K562 (cell line): Measurements from ENCODE around the gene BNIP3. TPM values are rescaled to one million over a fixed set of nuclear protein-coding genes. Genes with fewer than 3 reads are reported as not detected.
A peak's percentile ranks its signal among the peaks of the same experiment; 100 is the strongest.

ENCODE experiments used
- ATAC-seq: fragments of 200-7000 bp; cut with Tn5 transposase; 3 replicates; pipeline ENCODE4 v1.9.1; 2020; ENCODE audit warnings: moderate library complexity
- BruUV-seq: library from RNA; stranded (reverse); fragments of 400-500 nt; replicated peaks from 2 replicates; lab custom pipeline; 2021; lab: Mats Ljungman, UMichigan
- CTCF ChIA-PET: fragments of 300-600 bp; formaldehyde crosslinking; extraction: SDS; loops from one replicate; lab custom pipeline; 2021; ENCODE audit warnings: low intra/inter-chr PET ratio; lab: Yijun Ruan, JAX
- POLR2A ChIA-PET: fragments of 300-600, 350-650 bp; sonication (Branson Sonifier 250); formaldehyde crosslinking; extraction: SDS; loops from one replicate; lab custom pipeline; 2021; ENCODE audit warnings: antibody characterized with exemption, inconsistent platforms; lab: Yijun Ruan, JAX
- DNase-seq, 4 experiments: peaks; one replicate each; pipeline versions ENCODE4 v3.0.0 to v3.0.0-alpha.2; 2011 to 2018; ENCODE audit warnings: low spot score in 3 of 4, mixed read lengths in 3 of 4; ENCODE audit errors: extremely low read depth in 1 of 4
- FAIRE-seq: peaks from 2 replicates; lab custom pipeline; 2011; peaks lifted over from hg19 to GRCh38; lab: Jason Lieb, UNC
- H2AFZ ChIP-seq: 2 replicates; pipeline ENCODE4 v1.6.0; 2011; ENCODE audit warnings: low read depth, low read length, control low read depth, inconsistent platforms
- H3K27ac ChIP-seq: fragments of 200-600 bp; 3 replicates; pipeline ENCODE4 v1.8.0; 2011; ENCODE audit warnings: low read depth, mild to moderate bottlenecking, control low read depth, inconsistent platforms, low read length, moderate library complexity, mixed read lengths; ENCODE audit errors: extremely low read depth
- H3K27me3 ChIP-seq, 2 experiments: fragments of 300-600 bp in 1 of 2; 2 replicates in 1 of 2; 3 replicates in 1 of 2; pipeline versions ENCODE4 v1.6.0 to v1.8.0; 2011; ENCODE audit warnings: inconsistent platforms in 2 of 2, low read length in 2 of 2, mild to moderate bottlenecking in 1 of 2, mixed read lengths in 1 of 2, moderate library complexity in 1 of 2; ENCODE audit not compliant: control insufficient read depth in 2 of 2, insufficient read depth in 2 of 2
- H3K36me3 ChIP-seq: fragments of 300-600 bp; 3 replicates; pipeline ENCODE4 v1.8.0; 2011; ENCODE audit warnings: mild to moderate bottlenecking, low read length, inconsistent platforms; ENCODE audit not compliant: control insufficient read depth, insufficient read depth
- H3K4me1 ChIP-seq, 2 experiments: fragments of 200-600 bp in 1 of 2; replicated peaks in 1 of 2; 2 replicates in 1 of 2; 3 replicates in 1 of 2; pipeline versions ENCODE4 v1.5.1 to v1.8.0; 2011; ENCODE audit warnings: inconsistent platforms in 2 of 2, low read length in 2 of 2, mild to moderate bottlenecking in 1 of 2, mixed read lengths in 1 of 2, moderate library complexity in 1 of 2; ENCODE audit not compliant: control insufficient read depth in 2 of 2, insufficient read depth in 2 of 2
- H3K4me2 ChIP-seq: 2 replicates; pipeline ENCODE4 v1.6.1; 2011; ENCODE audit warnings: low read length, control low read depth, inconsistent platforms, mixed read lengths; ENCODE audit not compliant: insufficient read depth
- H3K4me3 ChIP-seq: fragments of 200-600 bp; sonication (generic), shearing (Covaris generic); 2 replicates; pipeline ENCODE4 v1.5.1; 2016; ENCODE audit warnings: control low read depth, inconsistent platforms
- H3K79me2 ChIP-seq: fragments of 200-600 bp; 3 replicates; pipeline ENCODE4 v1.8.0; 2011; ENCODE audit warnings: low read length, inconsistent platforms; ENCODE audit not compliant: control insufficient read depth, insufficient read depth
- H3K9ac ChIP-seq, 2 experiments: 2 replicates each; pipeline versions ENCODE4 v1.6.0 to v1.6.1; 2011; ENCODE audit warnings: low read depth in 2 of 2, low read length in 2 of 2, control low read depth in 1 of 2, inconsistent platforms in 1 of 2, mild to moderate bottlenecking in 1 of 2, mixed read lengths in 1 of 2; ENCODE audit not compliant: insufficient read depth in 1 of 2
- H3K9me1 ChIP-seq: one replicate; pipeline ENCODE4 v1.6.0; 2011; ENCODE audit warnings: inconsistent platforms, mild to moderate bottlenecking, low read length, moderate library complexity; ENCODE audit not compliant: control insufficient read depth, insufficient read depth
- H3K9me3 ChIP-seq: replicated peaks from 2 replicates; pipeline ENCODE4 v1.5.1; 2011; ENCODE audit warnings: low read depth, low read length, inconsistent platforms; ENCODE audit not compliant: control insufficient read depth, insufficient read depth
- H4K20me1 ChIP-seq: replicated peaks from 2 replicates; pipeline ENCODE4 v1.6.1; 2011; ENCODE audit warnings: low read length, inconsistent platforms, mixed read lengths; ENCODE audit not compliant: control insufficient read depth, insufficient read depth
- CHCHD3 ChIP-seq: fragments of 250-450 bp; sonication (Bioruptor Pico); IDR thresholded peaks from 2 replicates; pipeline ENCODE4 v2.1.2; 2022; ENCODE audit warnings: mild to moderate bottlenecking
- E2F3 ChIP-seq: fragments of 250-450 bp; sonication (Bioruptor Pico); IDR thresholded peaks from 2 replicates; pipeline ENCODE4 v1.4.0; 2020; ENCODE audit warnings: mild to moderate bottlenecking
- NCOA1 ChIP-seq: fragments of 450-650 bp; IDR thresholded peaks from 2 replicates; pipeline ENCODE4 v1.6.1; 2016; ENCODE audit warnings: low read depth
- POLR2AphosphoS5 ChIP-seq: IDR thresholded peaks from 2 replicates; pipeline ENCODE4 v1.6.1; 2011; ENCODE audit warnings: mild to moderate bottlenecking, low read depth, low read length, moderate library complexity; ENCODE audit not compliant: control insufficient read depth, insufficient read depth
- POLR2G ChIP-seq: fragments of 200-400 bp; formaldehyde crosslinking; IDR thresholded peaks from 2 replicates; pipeline ENCODE4 v1.6.1; 2017; ENCODE audit warnings: low read depth, mild to moderate bottlenecking, antibody characterized with exemption, low read length, moderate library complexity
- POLR3A ChIP-seq: IDR thresholded peaks from 2 replicates; pipeline ENCODE4 v1.6.1; 2011; ENCODE audit warnings: borderline replicate concordance, mild to moderate bottlenecking, moderate library complexity; ENCODE audit not compliant: insufficient read length, insufficient read depth; ENCODE audit errors: extremely low read depth
- TFAM ChIP-seq: fragments of 250-450 bp; sonication (Bioruptor Pico); conservative IDR thresholded peaks from 2 replicates; pipeline ENCODE4 v1.5.0; 2021; ENCODE audit warnings: mild to moderate bottlenecking, moderate library complexity
- ZNF143 ChIP-seq: sonication (generic); formaldehyde crosslinking; IDR thresholded peaks from 2 replicates; pipeline ENCODE4 v1.9.0; 2022; ENCODE audit warnings: mild to moderate bottlenecking, missing genetic modification reagents
- ZNF197 ChIP-seq: fragments of 200-800 bp; sonication (Bioruptor generic); IDR thresholded peaks from 2 replicates; pipeline ENCODE4 v1.6.1; 2016; ENCODE audit warnings: low read depth, missing genetic modification characterization, missing compliant biosample characterization
- ZNF253 ChIP-seq: fragments of 250-450 bp; sonication (Bioruptor Pico); conservative IDR thresholded peaks from 2 replicates; pipeline ENCODE4 v1.6.1; 2021; ENCODE audit warnings: mild to moderate bottlenecking
- ZNF354B ChIP-seq: fragments of 250-450 bp; sonication (Bioruptor Pico); IDR thresholded peaks from 2 replicates; pipeline ENCODE4 v1.4.0; 2020
- ZNF431 ChIP-seq: sonication (generic); formaldehyde crosslinking; IDR thresholded peaks from 2 replicates; pipeline ENCODE4 v1.8.0; 2022; ENCODE audit warnings: mild to moderate bottlenecking, missing genetic modification reagents
- ZNF79 ChIP-seq: fragments of 250-450 bp; sonication (Bioruptor Pico); IDR thresholded peaks from 2 replicates; pipeline ENCODE4 v1.4.0; 2020; ENCODE audit warnings: low read depth, mild to moderate bottlenecking, moderate library complexity
- WGBS: fragments of 100-300 bp; shearing (Covaris generic); methylation state at CpG from one replicate; pipeline ENCODE4 v1.1.6; 2016; ENCODE audit warnings: low coverage, mixed read lengths; ENCODE audit not compliant: insufficient coverage; ENCODE audit errors: missing lambda C conversion rate; 5-methylcytosine and 5-hydroxymethylcytosine counted together
- in situ Hi-C: fragments of 300-500 bp; cut with MboI; formaldehyde crosslinking; loops from 4 replicates; pipeline ENCODE4 v1.15.0; 2018; ENCODE audit warnings: inconsistent platforms, mixed read lengths
- intact Hi-C: fragments of 100-400 bp; cut with micrococcal nuclease; formaldehyde crosslinking; loops from 2 replicates; pipeline ENCODE4 v1.14.2; 2022
- polyA plus RNA-seq, 8 experiments: library from polyadenylated mRNA; depleted of rRNA in 4 of 8; stranded (reverse) in 5 of 8; unstranded in 3 of 8; fragments of >200 nt; fragmentation: Nextera tagmentation in 2 of 8; fragmentation: Illumina TruSeq in 1 of 8; extraction: Ambion mirVana in 2 of 8; extraction: Trizol in 1 of 8; gene quantifications; 2 replicates each; pipeline versions ENCODE4 v1.2.1 to v1.2.3, GENCODE V29; 2011 to 2014; ENCODE audit warnings: inconsistent platforms in 1 of 8, missing spikeins in 1 of 8
- total RNA-seq, 7 experiments: library from RNA; depleted of rRNA in 6 of 7; stranded (reverse); fragments of >200 nt in 6 of 7; fragmentation: Illumina TruSeq in 2 of 7; extraction: Trizol in 2 of 7; gene quantifications; 2 replicates each; pipeline versions ENCODE4 v1.2.1 to v1.2.3, GENCODE V29; 2011 to 2021; ENCODE audit warnings: low replicate concordance in 1 of 7
- TF ChIP-seq, protein P1 (sequence below): fragments of 450-650 bp; conservative IDR thresholded peaks from 2 replicates; pipeline ENCODE4 v1.6.1; 2016; ENCODE audit warnings: missing genetic modification characterization, low read depth, mild to moderate bottlenecking, missing compliant biosample characterization, moderate library complexity
- TF ChIP-seq, protein P2 (sequence below): fragments of 450-650 bp; IDR thresholded peaks from 2 replicates; pipeline ENCODE4 v1.6.1; 2016; ENCODE audit warnings: low read depth, mild to moderate bottlenecking, moderate library complexity
- TF ChIP-seq, protein P3 (sequence below): sonication (generic); formaldehyde crosslinking; IDR thresholded peaks from 2 replicates; pipeline ENCODE4 v1.8.0; 2022; ENCODE audit warnings: mild to moderate bottlenecking, low read depth, missing genetic modification reagents
- TF ChIP-seq, protein P4 (sequence below): fragments of 450-650 bp; IDR thresholded peaks from 2 replicates; pipeline ENCODE4 v1.6.1; 2016; ENCODE audit warnings: missing biosample characterization, missing genetic modification characterization

The BNIP3 gene
- total and polyA plus RNA-seq, 9 of the 15 experiments (the other 6 are each of a cell fraction or from before 2014, with no cell fraction given): 9.2 to 119 (median 42.2) TPM

DNA sequence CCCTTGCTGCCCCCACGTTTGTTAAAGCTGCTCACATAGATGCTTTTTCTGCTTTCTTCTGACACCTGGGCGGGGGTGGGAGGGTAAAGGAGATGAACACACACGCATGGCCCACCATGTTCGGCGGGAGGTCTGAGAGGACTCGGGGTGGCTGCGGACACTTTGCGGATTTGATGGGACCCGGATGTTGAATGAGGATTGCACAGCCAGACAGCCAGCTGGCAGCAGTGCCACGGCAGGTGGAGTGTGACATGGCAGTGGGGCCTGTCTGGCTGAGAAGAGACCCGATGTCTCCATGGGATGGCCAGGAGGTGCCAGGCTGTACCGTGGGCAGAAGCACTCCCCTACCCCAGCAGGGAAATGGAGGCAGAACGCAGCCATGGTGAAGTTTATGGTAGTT is 49.7 kb downstream of the BNIP3 start (continued):
- TF ChIP-seq, protein P1, sequence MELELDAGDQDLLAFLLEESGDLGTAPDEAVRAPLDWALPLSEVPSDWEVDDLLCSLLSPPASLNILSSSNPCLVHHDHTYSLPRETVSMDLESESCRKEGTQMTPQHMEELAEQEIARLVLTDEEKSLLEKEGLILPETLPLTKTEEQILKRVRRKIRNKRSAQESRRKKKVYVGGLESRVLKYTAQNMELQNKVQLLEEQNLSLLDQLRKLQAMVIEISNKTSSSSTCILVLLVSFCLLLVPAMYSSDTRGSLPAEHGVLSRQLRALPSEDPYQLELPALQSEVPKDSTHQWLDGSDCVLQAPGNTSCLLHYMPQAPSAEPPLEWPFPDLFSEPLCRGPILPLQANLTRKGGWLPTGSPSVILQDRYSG (tag): no peak
- TF ChIP-seq POLR2AphosphoS5: no peak
- TF ChIP-seq, all 486 proteins: peak for 0

DNA sequence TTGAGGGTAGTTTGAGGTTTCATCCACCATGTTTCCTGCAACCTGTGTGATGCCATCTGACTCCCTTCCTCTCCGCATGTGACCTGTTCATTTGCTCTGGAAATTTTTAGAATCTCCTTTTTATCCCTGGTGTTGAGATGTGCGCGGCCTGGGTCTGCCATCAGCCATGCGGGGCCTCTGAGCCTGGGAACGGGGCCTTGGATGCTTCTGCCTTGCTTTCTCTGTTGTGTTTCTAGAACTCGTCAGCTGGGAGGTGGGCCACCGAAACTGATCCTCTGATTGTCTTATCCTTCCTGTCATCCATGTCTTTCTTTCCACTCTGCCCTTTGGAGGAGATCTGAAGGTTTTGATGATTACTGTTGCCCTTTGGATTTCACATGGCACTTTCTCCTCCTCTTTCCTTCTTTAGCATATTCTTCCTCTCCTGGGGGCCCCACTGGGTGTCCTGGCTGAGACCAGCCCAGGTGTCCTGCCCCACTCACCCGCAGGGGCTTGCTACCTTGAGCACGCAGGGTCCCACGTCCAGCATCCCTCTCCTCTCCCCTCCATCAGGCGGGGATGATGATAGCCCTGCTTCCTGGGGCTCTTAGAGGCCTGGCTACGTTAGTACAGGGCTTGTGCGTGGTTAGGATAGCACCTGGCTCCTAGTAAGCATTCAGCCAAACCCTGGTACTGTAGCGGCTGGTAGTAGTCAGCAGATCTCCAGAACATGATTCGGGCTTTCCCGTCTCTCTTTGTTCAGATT is 51.0 kb downstream of the BNIP3 start:
- peaks cover 4% of the 10 kb centered on the region; the same call in 1 of the 2 replicates for H4K20me1 ChIP-seq
- ATAC-seq: no peak
- intact Hi-C loops: loop anchor here (5.0 kb wide), 1 partner anchor 38 kb away; no protein-coding TSS in a partner anchor
- no peak overlapping the region for H3K4me3 ChIP-seq
- no peak overlapping the region for H3K4me2 ChIP-seq
- H3K79me2 ChIP-seq: peaks cover 98% of the 10 kb centered on the region
- H3K27me3 ChIP-seq: no peaks in the 10 kb centered on the region; a peak in 1 of 5 replicates
- H3K9me3 ChIP-seq: no peaks in the 10 kb centered on the region
- no peak for DNase-seq
- ChIA-PET POLR2A (no interaction called here), CTCF (no interaction called here)
- in situ Hi-C loops: loop anchor here (5.0 kb wide), 1 partner anchor 43 kb away; no protein-coding TSS in a partner anchor
- no peaks in the 10 kb centered on the region for H3K9me1 ChIP-seq
- no peak for FAIRE-seq
- no peak overlapping the region for H3K27ac ChIP-seq
- peaks cover 39 to 58% of the 10 kb centered on the region in 2 experiments; a peak in 4 of 5 replicates for H3K4me1 ChIP-seq
- BruUV-seq: no TSS peak
- H3K9ac ChIP-seq: peak overlapping the region in 1 of 2 experiments; percentile 78; a peak in 2 of 4 replicates
- 82% methylated on average over 13 of the region's 16 CpGs for WGBS
- no peak overlapping the region for H2AFZ ChIP-seq
- H3K36me3 ChIP-seq: peaks cover 42% of the 10 kb centered on the region; the same call in 2 of the 3 replicates
- TF ChIP-seq ZNF354B (CRISPR knock-in tag) (no peak), E2F3 (CRISPR knock-in tag) (no peak), ZNF253 (no peak), ZNF431 (CRISPR knock-in tag) (no peak), POLR2G (no peak), CHCHD3 (no peak), ZNF197 (CRISPR knock-in tag) (no peak), ZNF143 (CRISPR knock-in tag) (no peak), NCOA1 (no peak), TFAM (CRISPR knock-in tag) (no peak), ZNF79 (CRISPR knock-in tag) (no peak), POLR3A (no peak)
- TF ChIP-seq, protein P2, sequence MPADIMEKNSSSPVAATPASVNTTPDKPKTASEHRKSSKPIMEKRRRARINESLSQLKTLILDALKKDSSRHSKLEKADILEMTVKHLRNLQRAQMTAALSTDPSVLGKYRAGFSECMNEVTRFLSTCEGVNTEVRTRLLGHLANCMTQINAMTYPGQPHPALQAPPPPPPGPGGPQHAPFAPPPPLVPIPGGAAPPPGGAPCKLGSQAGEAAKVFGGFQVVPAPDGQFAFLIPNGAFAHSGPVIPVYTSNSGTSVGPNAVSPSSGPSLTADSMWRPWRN: no peak
- TF ChIP-seq, protein P3, sequence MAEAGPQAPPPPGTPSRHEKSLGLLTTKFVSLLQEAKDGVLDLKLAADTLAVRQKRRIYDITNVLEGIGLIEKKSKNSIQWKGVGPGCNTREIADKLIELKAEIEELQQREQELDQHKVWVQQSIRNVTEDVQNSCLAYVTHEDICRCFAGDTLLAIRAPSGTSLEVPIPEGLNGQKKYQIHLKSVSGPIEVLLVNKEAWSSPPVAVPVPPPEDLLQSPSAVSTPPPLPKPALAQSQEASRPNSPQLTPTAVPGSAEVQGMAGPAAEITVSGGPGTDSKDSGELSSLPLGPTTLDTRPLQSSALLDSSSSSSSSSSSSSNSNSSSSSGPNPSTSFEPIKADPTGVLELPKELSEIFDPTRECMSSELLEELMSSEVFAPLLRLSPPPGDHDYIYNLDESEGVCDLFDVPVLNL (CRISPR knock-in tag): no peak
- TF ChIP-seq, protein P4, sequence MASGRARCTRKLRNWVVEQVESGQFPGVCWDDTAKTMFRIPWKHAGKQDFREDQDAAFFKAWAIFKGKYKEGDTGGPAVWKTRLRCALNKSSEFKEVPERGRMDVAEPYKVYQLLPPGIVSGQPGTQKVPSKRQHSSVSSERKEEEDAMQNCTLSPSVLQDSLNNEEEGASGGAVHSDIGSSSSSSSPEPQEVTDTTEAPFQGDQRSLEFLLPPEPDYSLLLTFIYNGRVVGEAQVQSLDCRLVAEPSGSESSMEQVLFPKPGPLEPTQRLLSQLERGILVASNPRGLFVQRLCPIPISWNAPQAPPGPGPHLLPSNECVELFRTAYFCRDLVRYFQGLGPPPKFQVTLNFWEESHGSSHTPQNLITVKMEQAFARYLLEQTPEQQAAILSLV: no peak
